ENCODE data around the gene ADAMTSL1.

The ADAMTSL1 gene, protein sequence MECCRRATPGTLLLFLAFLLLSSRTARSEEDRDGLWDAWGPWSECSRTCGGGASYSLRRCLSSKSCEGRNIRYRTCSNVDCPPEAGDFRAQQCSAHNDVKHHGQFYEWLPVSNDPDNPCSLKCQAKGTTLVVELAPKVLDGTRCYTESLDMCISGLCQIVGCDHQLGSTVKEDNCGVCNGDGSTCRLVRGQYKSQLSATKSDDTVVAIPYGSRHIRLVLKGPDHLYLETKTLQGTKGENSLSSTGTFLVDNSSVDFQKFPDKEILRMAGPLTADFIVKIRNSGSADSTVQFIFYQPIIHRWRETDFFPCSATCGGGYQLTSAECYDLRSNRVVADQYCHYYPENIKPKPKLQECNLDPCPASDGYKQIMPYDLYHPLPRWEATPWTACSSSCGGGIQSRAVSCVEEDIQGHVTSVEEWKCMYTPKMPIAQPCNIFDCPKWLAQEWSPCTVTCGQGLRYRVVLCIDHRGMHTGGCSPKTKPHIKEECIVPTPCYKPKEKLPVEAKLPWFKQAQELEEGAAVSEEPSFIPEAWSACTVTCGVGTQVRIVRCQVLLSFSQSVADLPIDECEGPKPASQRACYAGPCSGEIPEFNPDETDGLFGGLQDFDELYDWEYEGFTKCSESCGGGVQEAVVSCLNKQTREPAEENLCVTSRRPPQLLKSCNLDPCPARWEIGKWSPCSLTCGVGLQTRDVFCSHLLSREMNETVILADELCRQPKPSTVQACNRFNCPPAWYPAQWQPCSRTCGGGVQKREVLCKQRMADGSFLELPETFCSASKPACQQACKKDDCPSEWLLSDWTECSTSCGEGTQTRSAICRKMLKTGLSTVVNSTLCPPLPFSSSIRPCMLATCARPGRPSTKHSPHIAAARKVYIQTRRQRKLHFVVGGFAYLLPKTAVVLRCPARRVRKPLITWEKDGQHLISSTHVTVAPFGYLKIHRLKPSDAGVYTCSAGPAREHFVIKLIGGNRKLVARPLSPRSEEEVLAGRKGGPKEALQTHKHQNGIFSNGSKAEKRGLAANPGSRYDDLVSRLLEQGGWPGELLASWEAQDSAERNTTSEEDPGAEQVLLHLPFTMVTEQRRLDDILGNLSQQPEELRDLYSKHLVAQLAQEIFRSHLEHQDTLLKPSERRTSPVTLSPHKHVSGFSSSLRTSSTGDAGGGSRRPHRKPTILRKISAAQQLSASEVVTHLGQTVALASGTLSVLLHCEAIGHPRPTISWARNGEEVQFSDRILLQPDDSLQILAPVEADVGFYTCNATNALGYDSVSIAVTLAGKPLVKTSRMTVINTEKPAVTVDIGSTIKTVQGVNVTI (N-terminal part only)
- total RNA-seq: 0 reads per million in 2 donors

DNA sequence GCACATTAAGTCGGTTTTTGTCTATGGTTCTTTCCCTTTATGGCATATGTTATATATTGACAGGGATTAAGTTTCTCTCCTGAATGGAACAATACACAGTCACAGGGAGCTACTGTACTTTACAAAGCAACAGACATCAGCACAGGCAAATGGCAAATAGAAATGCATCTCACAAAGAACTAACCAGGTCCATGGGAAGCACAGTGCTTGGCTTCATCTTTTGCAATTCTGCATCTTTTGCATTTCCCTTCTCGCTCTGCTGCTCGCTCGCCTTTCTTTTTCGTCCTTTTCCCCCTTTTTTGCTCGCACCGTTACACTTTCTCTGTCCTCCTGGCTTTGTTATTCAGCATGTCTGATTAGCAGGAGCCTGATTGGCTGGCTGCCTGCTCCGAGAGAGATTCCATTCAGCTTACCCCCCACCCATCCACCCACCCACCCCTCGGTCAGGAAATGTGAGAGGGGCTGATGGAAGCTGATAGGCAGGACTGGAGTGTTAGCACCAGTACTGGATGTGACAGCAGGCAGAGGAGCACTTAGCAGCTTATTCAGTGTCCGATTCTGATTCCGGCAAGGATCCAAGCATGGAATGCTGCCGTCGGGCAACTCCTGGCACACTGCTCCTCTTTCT lies at the start of gene ADAMTSL1:
ADAMTSL1 (plus strand) TSS at position 502 of the 628 bp plus-strand sequence; CDS start at position 582, 80 bp downstream.
- DNase-seq: no peak

GRCh38 chr9:18427691-18428090 lies 46.3 kb upstream of the ADAMTSL1 start:
- DNase-seq: no peak

- DNase-seq: no peak
Measured at GRCh38 chr9:18428661-18429060, 45.3 kb upstream of the ADAMTSL1 start.

- no peak for DNase-seq
Measured at GRCh38 chr9:18429070-18429469, 44.9 kb upstream of the ADAMTSL1 start.

- DNase-seq: no peak
Measured at GRCh38 chr9:18433620-18434019, 40.3 kb upstream of the ADAMTSL1 start.

DNA sequence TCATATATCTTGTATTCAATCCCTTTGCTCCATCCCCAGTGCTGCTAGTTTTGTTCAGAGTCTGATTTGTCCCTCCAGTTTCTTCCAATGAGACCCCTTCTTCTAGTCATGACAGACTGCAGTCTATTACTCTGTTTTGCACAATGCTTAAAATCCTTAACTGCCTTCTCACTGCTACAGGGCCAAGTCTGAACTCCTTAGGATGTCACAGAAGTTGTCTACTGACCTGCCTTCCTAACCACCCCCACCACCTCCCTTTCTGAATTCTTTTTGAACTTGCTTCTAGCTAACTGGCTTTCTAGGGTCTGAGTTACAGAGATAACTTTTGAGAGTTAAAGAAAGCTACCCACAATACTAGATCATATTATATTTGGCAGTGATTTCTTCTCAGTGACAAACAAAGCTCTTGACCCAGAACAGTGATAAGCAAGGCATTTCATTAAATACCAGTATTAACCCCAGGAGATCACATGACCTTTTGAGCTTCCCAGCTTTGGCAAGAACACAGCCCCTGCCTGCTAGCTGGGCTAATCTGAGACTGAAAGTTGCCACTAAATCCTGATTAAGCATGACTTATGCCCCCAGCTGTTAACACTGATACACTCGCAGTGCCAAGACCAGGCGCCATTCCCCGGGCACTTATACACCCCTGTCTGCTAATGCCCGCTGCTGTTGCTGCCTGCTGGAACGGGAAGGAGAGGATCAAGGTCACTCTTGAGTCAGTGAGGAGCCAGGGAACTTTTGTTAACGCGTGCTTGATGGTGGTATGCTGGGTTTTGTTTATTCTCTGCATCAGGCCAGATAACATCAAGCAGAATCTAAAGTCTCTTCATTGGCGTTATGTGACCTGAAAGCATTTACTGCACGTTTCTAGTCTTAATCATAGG lies 36.4 kb upstream of the ADAMTSL1 start:
- DNase-seq: no peak

GRCh38 chr9:18438300-18438925 lies 35.5 kb upstream of the ADAMTSL1 start:
- no peak for DNase-seq

DNA sequence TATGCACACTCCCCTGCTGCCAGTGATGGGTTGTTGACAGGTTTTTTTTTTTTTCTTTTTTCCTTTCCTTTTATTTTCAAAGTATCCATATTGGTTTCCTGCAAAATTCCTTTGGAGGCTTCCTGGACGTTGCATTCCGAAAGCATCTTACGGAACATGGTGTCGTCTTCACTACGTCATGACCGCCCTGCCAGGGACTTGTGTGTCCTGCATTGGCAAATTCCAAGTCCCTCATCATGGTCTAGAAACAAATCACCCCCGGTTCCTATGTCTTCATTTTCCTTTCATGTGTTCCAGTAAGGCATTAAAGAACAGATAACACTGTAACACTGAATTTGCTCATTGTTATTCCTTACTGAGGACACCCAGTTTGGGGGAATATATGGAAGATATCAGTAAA lies 35.0 kb upstream of the ADAMTSL1 start:
- DNase-seq: no peak

GRCh38 chr9:18441261-18441660 lies 32.7 kb upstream of the ADAMTSL1 start:
- no peak for DNase-seq

- DNase-seq: peak in 3 of 5 experiments; percentile 3 to 66 (median 5)
Measured at GRCh38 chr9:18442629-18443491, 31.1 kb upstream of the ADAMTSL1 start.

GRCh38 chr9:18447131-18447530 lies 26.8 kb upstream of the ADAMTSL1 start:
- DNase-seq: no peak

DNA sequence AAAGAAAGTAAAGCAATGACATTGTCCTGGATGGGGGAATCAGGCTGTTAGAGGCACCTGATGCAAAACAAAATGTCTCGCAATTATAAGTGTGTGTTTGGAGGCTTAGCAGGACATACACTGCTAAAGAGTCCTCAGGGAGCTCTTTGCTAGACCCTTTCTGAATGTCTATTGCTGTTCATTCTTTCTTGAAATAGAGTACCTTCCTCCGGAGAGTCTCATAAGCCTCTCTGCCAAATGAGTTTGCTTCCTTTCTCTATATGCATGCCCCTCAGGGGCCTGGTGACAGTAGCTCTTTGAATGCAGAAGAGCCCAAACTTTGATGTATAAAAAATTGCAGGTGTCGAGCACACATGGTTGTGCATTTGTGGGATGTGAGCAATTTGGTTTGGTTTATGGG lies 26.4 kb upstream of the ADAMTSL1 start:
- no peak for DNase-seq

- DNase-seq: no peak
Measured at GRCh38 chr9:18448101-18448500, 25.9 kb upstream of the ADAMTSL1 start.

DNA sequence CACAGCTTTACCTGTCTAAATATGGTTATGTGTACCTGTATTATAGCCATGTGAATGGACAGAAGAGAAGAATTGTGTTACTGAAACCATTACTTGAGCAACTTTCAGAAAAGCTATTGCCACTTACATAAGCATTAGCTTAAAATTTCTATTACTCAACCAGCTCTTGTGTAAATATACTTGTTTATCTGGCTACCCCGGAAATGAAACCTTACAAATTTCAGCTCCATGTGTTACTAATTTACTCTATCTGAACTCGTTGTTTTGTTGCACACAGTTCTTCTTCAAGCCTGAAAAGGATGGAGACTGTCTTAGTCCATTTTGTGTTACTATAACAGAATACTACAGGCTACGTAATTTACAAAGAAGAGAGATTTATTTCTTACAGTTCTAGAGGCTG lies 22.5 kb upstream of the ADAMTSL1 start:
- DNase-seq: no peak

GRCh38 chr9:18452276-18452675 lies 21.7 kb upstream of the ADAMTSL1 start:
- no peak for DNase-seq

- DNase-seq: no peak
Measured at GRCh38 chr9:18456624-18457237, 17.2 kb upstream of the ADAMTSL1 start.

DNA sequence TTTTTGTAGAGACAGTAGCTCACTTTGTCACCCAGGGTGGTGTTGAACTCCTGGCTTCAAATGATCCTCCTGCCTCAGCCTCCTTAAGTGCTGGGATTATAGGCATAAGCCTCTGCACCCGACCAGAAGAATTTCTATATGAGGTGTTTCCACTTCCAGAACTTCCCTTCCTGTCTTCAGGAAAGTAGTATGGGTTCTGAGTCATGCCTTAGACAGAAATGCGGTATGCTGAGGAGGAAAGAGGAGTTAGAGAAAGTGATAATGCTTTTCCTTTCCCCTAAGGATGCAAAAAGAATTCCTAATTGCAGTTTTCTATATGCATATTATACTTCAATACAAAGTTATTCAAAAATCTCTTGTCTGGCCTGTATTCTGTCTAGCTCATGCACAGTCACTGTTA lies 16.4 kb upstream of the ADAMTSL1 start:
- no peak for DNase-seq

DNA sequence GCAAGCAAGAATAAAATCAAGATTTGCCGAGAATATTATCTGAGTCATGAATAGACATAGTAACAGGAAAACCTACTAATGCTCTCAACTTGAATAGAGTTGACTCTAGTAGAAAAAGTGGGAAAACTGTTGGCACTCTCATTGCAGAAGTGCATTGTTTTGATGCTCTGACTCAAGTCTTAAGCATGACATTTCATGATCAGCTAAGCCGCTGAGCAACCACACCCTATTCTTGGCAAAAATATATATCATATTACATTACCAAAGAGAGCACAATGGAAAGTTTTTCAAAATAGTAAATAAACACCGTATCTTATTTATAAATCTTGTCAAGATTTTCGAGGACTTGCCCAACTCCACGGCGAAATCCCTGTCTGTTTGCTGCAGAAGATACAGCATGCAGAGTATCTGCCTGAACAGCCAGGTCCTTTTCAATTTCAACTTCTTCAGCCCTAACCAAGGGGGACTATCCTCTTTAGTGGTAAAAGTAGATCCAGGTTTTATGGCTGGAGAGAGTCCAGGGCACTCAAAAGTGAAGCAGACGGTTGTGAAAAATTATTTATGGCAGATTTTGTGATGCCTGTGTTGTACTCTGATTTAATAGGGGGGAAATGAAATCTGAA lies 13.9 kb upstream of the ADAMTSL1 start:
- no peak for DNase-seq

- DNase-seq: no peak
Measured at GRCh38 chr9:18461496-18461895, 12.5 kb upstream of the ADAMTSL1 start.
